Stimulated activated CD4-positive, alpha-beta T cell treated with anti-CD3 and anti-CD28 coated beads, Interleukin-1b, Interleukin-23, amount 100 ng/mL, for 48 hours (primary cell): ENCODE results near the gene MTCH2.
"Not testable (repeated sequence)": the region's sequence is repeated elsewhere in the genome, so short reads cannot be mapped to it uniquely, and the experiment has no call there.

ENCODE experiments used
- DNase-seq: peaks from one replicate; pipeline ENCODE4 v3.0.0-alpha.2; 2020

The MTCH2 gene

DNA sequence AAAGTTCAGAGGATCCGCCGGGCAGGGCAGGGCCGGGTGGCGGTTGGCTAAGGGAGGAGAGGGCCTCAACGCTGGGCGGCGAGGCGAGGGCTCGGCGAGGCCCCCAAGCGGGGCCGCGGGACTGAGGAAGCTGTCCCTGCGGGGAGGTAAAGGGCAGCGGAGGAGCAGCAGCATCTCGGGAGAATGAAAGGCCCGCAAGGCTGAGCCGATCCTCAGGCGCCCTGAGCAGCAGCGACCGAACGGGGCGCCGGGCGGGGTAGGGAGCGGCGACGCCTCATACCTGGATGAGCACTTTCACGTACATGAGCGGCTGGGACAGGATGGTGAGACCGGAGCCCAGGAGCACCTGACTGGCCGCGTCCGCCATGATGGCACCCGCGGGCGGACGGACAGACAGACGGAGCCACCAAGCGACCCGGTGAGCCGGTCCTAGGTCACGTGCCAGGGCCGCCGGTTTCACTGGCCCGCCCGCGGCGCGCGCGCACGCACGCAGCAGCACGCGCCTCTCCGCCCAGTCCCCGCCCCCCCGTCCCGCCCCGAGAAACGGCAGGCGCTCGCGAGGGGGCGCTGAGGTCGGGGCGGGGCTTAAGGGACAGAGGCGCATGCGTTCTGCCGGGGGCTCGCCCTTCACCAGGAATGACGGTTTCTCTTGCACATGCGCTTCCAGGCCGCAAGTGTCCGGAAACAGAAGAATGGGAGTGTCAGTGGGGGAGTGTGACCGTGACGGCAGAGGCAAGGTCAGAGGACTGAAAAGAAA is at the start of gene MTCH2:
TSS of gene MTCH2 (minus strand) at position 461 of the 757 bp plus-strand sequence. CDS start at position 367, 94 bp downstream.
- peak; percentile 96 for DNase-seq

DNA sequence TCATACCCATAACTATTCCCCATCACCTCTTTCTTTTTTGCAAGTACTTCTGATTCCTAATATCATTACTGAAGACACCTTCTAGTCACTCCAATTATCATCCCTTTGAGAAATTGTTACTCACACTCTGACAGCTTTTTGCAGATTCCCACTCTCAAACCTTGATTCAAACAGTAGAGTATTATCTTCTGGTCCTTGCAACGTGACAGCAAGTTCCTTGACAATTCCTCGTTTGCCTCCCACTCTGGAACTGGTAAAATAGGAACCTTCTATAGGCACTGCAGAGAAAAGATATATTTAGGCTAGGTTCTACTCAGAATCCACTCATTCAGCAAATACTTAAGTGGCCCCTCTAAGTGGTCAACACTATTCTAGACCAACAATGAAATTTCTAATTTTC is 49.6 kb upstream of the MTCH2 start:
- no peak for DNase-seq

DNA sequence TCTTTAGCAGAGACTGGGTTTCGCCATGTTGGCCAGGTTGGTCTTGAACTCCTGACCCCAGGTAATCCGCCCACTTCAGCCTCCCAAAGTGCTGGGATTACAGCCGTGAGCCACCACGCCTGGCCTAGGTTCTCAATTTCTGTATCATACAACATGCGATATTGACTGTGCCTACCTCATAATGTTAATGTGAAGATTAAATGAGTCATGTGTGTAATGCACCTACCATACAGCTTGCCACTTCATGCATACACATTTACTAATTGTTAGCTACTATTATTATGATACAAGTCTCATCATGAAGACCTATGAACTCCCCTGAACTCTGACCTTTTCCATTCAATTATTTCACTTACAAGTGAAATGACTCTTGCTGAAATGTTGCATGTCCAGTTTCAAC is 47.1 kb upstream of the MTCH2 start:
- DNase-seq = no peak

DNA sequence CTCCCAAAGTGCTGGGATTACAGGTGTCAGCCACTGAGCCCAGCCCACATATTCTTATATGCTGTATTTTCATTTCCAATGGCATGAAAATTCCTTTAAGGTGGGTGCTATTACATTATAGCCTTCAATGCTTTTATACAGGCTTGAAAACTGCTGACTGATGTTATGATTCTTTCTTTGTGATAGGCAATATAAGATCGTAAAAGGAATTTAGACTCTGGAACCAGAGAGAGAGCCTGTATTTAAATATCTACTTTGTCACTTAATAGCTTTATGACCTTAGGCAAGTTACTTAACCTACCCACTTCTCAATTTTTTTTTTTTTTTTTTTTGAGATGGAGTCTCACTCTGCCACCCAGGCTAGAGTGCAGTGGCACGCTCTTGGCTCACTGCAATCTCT is 46.6 kb upstream of the MTCH2 start:
- no peak for DNase-seq

DNA sequence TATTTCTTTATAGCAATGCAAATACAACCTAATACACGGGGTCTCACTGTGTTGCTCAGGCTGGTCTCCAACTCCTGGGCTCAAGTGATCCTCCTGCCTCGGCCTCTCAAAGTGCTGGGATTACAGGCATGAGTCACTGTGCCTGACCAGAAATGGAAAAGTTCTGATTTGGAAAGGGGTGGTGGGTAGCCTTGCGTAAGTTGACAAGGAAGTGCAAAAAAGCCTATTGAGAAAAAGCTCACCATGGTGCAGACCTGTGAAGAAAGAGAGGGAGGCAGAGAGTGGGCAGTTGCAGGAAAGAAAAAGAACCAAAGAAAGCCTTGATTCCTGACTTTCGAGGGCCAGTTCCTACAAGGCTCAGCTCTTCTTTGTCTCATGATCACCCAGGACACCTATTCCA is 45.8 kb upstream of the MTCH2 start:
- no peak for DNase-seq

- not testable (repeated sequence) for DNase-seq
Measured at GRCh38 chr11:47686704-47687103, 44.3 kb upstream of the MTCH2 start.

DNA sequence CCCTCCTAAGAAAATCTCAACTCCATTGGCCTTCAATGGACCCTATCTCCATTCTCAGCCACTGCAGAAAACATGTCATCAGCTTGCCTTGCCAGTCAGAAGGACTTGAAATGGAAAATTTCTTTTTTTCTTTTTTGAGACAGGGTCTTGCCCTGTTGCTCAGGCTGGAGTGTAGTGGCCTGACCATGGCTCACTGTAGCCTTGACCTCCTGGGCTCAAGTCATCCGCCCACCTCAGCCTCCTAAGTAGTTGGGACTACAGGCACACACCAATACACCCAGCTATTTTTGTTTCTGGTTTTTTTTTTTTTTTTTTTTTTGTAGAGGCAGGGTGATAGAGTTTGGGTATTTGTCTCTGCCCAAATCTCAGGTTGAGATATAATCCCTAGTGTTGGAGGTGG is 43.8 kb upstream of the MTCH2 start:
- DNase-seq = no peak

DNA sequence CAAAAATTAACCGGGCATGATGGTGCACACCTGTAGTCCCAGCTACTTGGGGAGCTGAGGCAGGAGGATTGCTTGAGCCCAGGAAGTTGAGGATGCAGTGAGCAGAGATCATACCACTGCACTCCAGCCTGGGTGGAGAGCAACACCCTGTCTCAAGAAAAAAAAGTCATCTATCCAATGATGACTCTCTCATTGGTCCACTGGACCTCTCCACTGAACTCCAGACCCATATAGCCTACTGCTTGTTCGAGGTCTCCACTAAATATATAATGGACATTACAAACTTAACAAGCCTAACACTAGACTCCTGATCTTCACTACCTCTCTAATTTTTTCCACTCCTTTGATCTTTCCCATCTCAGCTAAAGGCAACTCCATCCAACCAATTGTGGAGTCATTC is 33.5 kb upstream of the MTCH2 start:
- no peak for DNase-seq

DNA sequence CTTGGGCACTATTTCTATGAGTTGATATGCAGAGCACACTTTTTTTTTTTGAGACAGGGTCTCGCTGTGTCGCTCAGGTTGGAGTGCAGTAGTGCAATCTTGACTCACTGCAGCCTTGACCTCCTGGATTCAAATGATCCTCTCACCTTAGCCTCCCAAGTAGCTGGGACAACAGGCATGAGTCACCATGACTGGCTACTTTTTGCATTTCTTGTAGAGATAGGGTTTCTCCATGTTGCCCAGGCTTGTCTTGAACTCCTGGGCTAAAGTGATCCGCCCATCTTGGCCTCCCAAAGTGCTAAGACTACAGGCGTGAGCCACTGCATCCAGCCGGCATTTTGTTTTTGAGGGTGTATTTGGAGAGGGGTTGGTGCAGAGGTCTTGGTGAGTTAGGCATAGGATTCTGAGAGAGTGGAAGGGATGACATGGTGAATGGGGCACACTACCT is 29.9 kb upstream of the MTCH2 start:
- no peak for DNase-seq

DNA sequence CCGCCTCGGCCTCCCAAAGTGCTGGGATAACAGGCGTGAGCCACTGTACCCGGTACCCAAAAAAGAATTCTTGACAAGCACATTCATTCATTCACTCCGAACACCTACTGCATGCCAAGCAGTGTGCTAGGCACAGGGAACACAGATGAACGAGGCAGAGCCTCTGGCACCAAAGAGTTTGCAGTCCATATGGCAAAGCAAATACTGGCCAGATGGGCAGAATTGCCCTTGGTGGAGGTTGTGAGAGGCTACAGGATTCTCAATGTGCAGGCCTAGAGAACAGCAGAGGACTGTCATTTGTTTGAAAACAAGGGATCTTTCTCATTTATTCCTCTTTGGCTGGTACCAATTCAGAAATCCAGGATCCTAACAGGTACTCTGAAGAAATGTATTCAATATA is 27.5 kb upstream of the MTCH2 start:
- no peak for DNase-seq

DNA sequence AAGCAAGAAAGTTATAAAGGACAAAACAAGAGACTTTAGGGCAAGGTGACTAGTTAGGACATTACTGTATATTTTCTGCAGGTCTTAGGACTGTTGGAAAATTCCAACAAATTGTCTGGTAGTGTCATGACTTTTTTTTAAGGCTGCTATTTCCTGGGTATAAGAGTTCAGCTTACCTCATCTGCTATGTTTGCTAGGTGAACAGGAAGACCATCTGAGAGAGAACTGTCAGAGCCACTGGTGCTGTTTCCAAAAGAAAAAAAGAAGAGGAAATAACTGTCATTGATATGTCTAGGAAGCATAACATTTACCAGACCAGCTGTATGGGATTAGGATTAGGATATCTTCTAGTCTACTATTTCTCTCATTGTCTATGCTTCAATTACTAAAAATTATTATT is 26.3 kb upstream of the MTCH2 start:
- no peak for DNase-seq

DNA sequence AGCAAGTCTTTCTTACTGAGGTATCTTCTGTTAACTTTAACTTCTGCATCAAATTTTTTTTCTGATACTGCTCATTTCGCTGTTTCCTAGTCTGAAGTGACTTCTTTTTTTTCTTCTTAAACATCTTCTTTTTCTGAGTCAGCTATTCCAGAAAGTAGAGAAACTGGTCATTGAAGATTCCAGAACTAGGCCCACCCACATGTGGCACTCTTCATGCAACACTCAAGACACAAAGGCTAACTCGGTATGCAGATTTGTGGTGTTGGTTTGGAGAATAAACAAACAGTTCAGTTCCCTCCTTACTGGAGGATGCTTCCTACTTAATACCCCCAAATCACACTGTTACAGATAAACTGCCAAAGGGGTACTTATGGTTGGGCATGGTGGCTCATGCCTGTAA is 25.2 kb upstream of the MTCH2 start:
- no peak for DNase-seq

DNA sequence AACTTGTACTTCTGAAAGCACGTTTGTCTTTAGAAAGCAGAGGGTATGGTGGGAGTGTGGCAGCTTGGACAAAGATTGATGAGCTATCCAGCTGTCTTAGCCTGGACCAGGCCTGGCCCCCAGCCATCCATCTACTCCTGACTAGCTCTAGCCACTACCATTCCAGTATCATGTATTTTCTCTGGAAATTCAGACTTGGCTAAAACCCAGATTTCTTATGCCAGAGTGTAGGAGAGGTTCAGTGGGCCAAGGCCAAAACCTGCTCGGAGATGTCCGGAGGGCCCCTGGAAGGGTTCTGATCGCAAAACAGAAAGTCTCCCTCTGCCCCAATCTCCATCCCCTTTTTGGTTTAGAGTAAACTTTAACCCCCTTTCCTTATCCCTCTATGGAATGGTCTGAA is 24.8 kb upstream of the MTCH2 start:
- no peak for DNase-seq

- DNase-seq = peak; percentile 54
Measured at GRCh38 chr11:47664936-47665335, 22.6 kb upstream of the MTCH2 start.

GRCh38 chr11:47661245-47661644 is 18.9 kb upstream of the MTCH2 start:
- no peak for DNase-seq

DNA sequence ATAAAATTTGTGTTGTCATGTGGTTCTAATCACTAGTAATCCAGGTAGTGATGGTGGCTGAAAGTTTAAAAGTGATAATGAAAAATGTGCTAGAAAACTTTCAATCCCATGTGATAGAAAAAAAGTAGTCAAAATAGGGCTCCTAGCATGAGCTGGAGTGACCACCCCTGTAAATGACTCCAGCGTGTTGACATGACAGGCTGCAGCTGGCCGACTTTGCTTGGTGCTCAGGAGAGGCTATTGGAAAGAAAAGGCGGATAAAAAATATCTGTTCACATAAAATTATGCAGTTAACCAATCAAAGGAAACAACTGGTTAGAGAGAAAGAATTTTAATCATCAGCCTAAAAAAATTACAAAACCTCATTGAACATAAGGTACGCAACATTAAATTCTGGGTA is 16.9 kb upstream of the MTCH2 start:
- DNase-seq = no peak

- no peak for DNase-seq
Measured at GRCh38 chr11:47656260-47656885, 14.0 kb upstream of the MTCH2 start.

GRCh38 chr11:47651818-47652469 is 9.6 kb upstream of the MTCH2 start:
- DNase-seq = no peak

GRCh38 chr11:47649276-47649675 is 6.9 kb upstream of the MTCH2 start:
- DNase-seq = no peak

GRCh38 chr11:47646019-47646418 is 3.7 kb upstream of the MTCH2 start:
- no peak for DNase-seq

DNA sequence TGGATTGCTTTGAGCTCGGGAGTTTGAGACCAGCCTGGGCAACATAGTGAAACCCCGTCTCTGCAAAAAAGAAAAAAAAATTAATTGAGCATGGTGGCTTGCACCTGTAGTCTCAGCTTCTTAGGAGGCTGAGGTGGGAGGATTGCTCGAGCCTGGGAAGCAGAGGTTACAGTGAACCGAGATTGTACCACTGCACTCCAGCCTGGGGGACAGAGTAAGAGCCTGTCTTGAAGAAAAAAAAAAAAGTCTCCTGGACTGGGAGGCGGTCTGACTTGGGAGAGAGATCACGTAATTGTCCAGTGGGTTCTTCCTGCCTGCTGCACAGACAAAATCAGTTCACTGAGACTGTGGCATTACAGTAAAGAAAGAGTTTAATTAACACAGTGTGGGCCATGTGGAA is 3.1 kb upstream of the MTCH2 start:
- DNase-seq = no peak

GRCh38 chr11:47641600-47642098 is 710 bp downstream of the MTCH2 start:
- no peak for DNase-seq

DNA sequence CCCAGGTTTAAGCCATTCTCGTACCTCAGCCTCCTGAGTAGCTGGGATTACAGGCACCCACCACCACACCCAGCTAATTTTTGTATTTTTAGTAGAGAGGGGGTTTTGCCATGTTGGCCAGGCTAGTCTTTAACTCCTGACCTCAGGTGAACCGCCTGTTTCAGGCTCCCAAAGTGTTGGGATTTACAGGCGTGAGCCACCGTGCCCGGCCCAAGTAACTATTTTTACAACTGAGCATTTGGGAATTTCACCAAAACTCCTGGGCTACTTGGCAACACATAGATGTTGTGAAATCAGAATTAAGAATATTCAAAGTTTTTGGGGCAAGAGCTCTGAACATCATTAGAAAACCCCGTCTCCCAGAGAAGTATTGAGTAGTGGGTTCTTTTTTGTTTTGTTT is 1.9 kb downstream of the MTCH2 start:
- DNase-seq = not testable (repeated sequence)

DNA sequence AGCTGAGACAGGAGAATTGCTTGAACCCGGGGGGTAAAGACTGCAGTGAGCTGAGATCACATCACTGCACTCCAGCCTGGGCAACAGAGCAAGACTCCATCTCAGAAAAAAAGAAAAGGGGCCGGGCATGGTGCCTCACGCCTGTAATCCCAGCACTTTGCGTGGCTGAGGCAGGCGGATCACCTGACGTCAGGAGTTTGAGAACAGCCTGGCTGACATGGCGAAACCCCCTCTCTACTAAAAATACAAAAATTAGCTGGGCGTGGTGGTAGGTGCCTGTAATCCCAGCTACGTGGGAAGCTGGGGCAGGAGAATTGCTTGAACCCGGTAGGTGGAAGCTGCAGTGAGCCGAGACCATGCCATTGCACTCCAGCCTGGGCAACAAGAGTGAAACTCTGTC is 6.0 kb downstream of the MTCH2 start:
- DNase-seq = not testable (repeated sequence)
